ENCODE measurements around the gene SAA1.
A peak's percentile ranks its signal among the peaks of the same experiment; 100 is the strongest.
"Not testable (repeated sequence)": the region's sequence is repeated elsewhere in the genome, so short reads cannot be mapped to it uniquely, and the experiment has no call there.

The SAA1 gene

GRCh38 chr11:18265949-18266348, at the start of gene SAA1:
TSS of gene SAA1 (plus strand) at chr11:18266264. CDS start at chr11:18266888, 624 bp downstream.
- no peak for DNase-seq (ENCODE audit: low read depth in 2 of 2, low spot score in 1 of 2)

GRCh38 chr11:18221274-18221876, 44.7 kb upstream of the SAA1 start:
- DNase-seq (ENCODE audit: low read depth in 2 of 2, low spot score in 1 of 2), result no peak

DNA sequence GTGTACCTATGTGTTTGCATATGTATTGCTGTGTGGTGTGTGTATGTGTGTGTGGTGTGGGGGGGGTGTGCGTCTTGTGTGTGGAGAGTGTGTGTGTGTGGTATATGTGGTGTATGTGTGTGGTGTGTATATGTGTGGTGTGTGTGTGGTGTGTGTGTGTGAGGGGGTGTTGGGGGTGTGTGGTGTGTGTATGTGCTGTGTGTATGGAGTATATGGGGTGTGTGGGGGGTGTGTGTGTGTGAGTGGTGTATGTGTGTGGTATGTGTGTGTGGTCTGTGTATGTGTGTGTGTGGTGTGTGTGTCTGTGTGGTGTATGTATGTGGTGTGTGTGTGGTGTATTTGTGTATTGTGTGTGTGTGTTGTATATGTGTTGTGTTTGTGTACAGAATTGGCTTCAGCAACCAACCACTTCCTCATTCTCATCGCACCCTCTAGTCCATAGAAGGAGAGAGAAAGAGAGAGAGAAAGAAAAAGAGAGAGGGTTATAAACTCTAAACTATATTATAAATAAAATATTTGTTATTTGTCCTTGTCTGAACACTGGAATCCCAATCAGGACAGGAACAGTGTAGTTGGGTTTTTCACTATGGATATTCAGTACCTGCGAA, 43.1 kb upstream of the SAA1 start:
- DNase-seq (ENCODE audit: low read depth in 2 of 2, low spot score in 1 of 2), result no peak

- no peak for DNase-seq (ENCODE audit: low read depth in 2 of 2, low spot score in 1 of 2)
Observed at GRCh38 chr11:18223591-18224387, 42.3 kb upstream of the SAA1 start.

GRCh38 chr11:18225913-18226312, 40.2 kb upstream of the SAA1 start:
- no peak for DNase-seq (ENCODE audit: low read depth in 2 of 2, low spot score in 1 of 2)

- DNase-seq (ENCODE audit: low read depth in 2 of 2, low spot score in 1 of 2), result no peak
Observed at GRCh38 chr11:18229501-18229900, 36.6 kb upstream of the SAA1 start.

DNA sequence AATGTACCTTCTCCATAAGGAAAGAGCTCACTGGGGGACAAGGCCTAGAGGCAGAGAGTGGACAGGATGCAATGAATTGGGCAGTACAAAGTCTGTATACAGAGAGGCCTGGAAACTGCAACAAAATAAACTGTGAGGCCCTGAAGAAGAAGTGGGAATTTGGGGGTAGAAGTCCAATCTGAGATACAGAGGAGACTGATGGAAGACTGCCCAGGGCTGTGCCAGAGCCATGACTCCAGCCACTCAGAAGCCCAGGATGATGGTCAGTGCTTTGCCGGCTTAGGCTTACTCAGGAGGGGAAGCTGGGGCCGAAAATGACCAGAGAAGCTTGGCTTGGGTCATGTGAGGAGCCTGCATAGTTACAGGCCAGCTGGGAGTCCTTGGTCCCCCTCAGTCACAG, 35.2 kb upstream of the SAA1 start:
- DNase-seq (ENCODE audit: low read depth in 2 of 2, low spot score in 1 of 2), result no peak

DNA sequence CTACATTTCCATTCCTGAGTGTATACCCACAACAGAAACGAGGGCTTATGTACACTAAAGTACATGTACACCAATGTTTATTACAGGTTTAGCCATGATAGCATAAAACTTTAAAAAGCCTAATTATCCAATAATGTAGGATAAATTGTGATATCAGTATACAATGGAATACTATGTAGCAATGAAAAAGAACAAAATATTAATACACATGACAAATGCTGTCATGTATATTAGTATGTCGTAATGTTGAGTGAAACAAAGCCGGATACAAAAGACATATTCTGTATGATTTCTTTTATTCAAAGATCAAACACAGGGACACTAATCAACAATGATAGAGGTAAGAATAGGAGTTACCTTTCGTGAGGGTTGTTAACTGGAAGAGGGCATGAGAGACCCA, 32.2 kb upstream of the SAA1 start:
- no peak for DNase-seq (ENCODE audit: low read depth in 2 of 2, low spot score in 1 of 2)

GRCh38 chr11:18235394-18236334, 30.4 kb upstream of the SAA1 start:
- no peak for DNase-seq (ENCODE audit: low read depth in 2 of 2, low spot score in 1 of 2)

DNA sequence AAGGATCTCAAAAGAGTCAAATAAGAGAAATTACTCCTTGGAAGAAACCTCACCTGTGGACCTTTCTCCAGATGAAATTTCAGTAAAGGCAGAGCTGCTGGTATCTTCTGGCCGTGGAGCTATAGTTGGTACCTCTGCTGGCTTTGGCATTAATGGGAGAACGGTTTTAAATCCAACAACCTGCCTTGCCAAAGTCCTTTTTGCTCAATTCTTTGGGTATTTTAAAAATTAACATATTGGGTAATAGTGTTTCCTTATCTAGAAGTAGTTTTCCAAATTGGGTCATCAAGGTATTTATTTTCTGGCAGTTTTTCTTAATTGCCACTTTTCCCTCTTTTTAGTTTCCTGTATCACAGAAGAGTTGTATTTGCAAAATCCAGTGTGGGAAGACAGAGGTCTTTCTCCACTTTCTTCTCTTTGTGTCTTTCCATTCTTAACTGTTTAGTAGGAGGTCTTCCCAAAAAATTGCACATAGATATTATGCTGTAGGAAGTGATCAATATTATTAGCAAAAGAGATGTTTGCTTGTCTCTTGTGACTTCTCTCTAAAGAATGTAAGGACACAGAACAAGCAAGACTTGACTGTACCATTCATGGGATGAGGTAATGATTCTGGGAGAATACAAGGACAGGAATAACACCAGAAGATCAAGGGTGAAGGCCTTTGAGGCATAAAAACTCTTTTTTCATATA, 29.3 kb upstream of the SAA1 start, which contains the start of gene SAA4:
Gene SAA4 (minus strand): TSS at position 139 of the 693 bp plus-strand sequence. CDS start 876 bp downstream, outside the sequence.
- no peak for DNase-seq (ENCODE audit: low read depth in 2 of 2, low spot score in 1 of 2)

DNA sequence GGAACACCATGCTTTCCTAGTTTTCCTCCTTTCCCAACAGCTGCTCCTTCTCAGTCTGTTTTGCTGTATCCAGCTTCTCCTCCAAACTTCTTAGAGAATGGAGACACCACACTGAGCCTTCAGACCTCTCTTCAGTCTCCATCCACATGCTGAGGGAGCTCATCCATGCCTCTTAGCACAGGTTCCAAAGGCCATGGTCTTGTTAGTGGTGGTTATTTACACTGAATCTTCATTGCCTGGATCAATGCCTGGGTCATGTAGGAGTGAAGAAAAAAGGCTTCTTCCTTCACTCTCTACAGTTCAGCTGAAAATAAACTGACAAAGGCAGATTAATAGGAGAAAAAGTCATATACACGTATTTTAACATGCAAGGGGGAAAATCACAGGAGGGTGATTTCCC, 26.4 kb upstream of the SAA1 start:
- no peak for DNase-seq (ENCODE audit: low read depth in 2 of 2, low spot score in 1 of 2)

- DNase-seq (ENCODE audit: low read depth in 2 of 2, low spot score in 1 of 2), result peak; percentile 4 to 15
Observed at GRCh38 chr11:18243783-18244362, 22.2 kb upstream of the SAA1 start.

DNA sequence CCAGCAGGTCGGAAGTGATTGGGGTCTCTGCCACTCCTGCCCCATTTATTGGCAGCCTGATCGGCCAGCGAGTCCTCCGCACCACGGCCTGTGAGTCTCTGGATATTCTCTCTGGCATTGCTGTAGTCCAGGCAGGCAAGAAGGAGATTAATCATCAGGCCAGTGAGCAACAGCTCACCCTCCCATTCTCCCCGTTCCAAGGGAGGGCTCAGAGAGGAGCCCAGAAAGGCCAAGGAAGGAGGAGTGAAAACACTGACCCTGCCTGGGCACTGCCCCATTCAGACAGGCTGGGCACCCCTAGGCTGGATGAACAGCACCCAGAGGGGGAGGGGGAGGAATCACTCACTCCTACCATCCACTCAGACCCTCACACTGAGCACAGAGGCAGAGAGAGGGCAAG, 20.7 kb upstream of the SAA1 start:
- no peak for DNase-seq (ENCODE audit: low read depth in 2 of 2, low spot score in 1 of 2)

GRCh38 chr11:18246379-18247190, 19.5 kb upstream of the SAA1 start:
- DNase-seq (ENCODE audit: low read depth in 2 of 2, low spot score in 1 of 2), result not testable (repeated sequence)

- DNase-seq (ENCODE audit: low read depth in 2 of 2, low spot score in 1 of 2), result not testable (repeated sequence)
Observed at GRCh38 chr11:18247191-18247581, 18.9 kb upstream of the SAA1 start.

- DNase-seq (ENCODE audit: low read depth in 2 of 2, low spot score in 1 of 2), result no peak
Observed at GRCh38 chr11:18248561-18248960, 17.5 kb upstream of the SAA1 start, which contains the start of gene SAA2. TSS of gene SAA2 (minus strand) at chr11:18248668. CDS start at chr11:18248011, 657 bp downstream.

- no peak for DNase-seq (ENCODE audit: low read depth in 2 of 2, low spot score in 1 of 2)
Observed at GRCh38 chr11:18253233-18253632, 12.8 kb upstream of the SAA1 start.

DNA sequence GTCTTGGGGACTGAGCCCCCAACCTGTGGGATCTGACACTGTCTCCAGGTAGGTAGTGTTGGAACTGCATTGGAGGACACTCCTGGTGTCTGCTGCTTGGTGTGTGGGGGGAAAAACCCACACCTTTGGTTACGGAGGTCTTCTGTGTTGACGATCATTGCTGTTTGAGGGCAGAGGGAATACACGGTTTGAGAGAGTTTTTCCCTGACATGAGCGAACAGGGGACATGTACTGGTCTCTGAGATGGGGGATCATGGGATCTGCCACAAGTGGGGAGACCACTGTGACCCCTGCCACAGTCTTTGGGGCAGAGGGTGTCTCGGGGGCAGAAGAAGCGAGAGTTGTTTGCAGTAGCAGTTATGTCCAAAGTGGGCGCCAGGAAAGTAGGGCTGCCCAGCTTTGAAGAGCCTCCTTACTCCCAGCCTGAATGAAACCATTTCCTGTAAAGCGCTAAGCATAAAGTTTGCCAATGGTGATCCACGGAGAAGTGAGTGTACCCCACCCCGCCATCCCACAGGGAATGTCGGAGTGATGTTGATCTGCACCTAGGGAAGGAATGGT, 12.2 kb upstream of the SAA1 start:
- DNase-seq (ENCODE audit: low read depth in 2 of 2, low spot score in 1 of 2), result no peak

Data from stimulated activated CD8-positive, alpha-beta memory T cell treated with anti-CD3 and anti-CD28 coated beads, Interleukin-4, amount 100 ng/mL, for 1 hour (primary cell).